Measurements from ENCODE around the gene CPSF4.

CPSF4 gene

DNA sequence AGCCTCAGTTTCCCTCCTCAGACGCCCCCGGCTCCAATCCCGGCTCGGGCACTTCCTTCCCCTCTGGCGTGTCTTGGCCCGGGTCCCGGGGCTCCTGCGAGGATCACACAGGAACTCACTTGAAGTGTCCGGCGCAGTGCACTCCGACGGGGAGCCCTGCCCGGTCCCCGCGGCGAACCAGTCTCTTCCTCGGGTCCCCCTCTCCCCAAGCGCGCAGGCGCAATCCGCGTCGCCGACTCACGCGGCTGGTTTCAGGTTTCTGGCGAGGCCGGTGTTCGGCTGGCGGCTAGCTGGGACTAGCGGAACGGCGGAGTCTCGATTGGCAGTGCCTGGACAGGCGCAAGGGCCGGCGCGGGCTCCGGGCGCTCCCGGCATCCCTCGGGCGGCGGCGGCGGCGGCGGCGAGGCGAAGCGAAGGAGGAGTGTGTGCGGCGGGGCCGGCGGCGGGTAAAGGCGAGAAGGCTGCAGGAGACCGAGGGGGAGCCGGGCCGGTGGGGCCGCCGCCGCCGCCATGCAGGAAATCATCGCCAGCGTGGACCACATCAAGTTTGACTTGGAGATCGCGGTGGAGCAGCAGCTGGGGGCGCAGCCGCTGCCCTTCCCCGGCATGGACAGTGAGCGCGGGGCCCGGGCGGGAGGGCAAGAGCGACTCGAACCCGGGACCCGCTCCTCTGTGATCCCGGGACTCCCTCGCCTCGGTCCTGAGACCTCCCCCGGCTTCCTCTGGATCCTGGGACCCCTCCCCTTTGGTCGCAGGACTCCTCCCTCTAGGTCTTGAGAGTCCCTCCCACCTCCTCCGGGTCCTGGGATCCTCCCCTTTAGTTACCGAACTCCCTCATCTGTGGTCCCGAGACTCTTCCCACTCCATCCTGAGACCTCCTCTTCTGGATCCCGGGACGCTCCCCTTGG, at the start of gene CPSF4, which contains the start of gene PTCD1:
CPSF4 (plus strand) TSS at position 371 of the 908 bp plus-strand sequence; CDS start at position 511, 140 bp downstream.
PTCD1 (minus strand) TSS at position 226 of the 908 bp plus-strand sequence. CDS start 3,556 bp downstream, outside the sequence.
- DNase-seq, result peak; percentile 96

DNA sequence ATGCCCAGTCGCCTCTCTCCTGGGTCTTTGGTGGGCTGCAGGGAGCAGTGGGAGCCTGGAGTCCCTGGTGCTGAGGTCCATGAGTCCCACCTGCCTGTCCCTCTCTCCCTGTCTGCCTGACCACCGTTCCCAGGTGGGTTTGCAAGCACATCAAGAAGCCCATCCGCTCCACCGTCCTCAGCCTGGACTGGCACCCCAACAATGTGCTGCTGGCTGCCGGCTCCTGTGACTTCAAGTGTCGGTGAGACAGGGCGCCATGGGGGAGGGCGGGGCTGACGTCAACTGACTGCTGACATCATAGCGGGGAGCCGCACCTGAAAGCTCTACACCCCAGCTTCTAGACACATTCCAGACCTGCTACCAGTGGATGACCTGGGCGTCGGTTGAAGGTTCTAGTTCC, 49.0 kb upstream of the CPSF4 start:
- DNase-seq, result no peak

DNA sequence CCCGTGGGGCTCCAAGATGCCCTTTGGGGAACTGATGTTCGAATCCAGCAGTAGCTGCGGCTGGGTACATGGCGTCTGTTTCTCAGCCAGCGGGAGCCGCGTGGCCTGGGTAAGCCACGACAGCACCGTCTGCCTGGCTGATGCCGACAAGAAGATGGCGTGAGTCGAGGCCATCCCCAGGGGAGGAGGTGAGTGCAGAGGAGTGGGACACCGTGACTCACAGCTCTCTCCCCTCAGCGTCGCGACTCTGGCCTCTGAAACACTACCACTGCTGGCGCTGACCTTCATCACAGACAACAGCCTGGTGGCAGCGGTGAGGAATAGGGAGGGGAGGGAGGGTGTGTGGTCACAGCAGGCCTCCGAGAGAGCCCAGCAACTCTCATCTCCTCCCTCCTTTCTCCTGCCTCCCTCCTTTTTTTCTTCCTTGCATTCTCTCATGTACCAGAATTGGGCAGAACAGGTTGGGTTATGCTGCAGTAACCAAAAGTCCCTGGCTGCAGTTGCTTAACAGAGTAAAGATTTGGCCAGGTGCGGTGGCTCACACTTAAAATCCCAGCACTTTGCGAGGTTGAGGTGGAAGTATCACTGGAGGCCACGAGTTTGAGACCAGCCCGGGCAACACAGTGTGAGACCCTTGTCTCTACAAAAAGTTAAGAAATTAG, 47.7 kb upstream of the CPSF4 start:
- DNase-seq, result no peak

DNA sequence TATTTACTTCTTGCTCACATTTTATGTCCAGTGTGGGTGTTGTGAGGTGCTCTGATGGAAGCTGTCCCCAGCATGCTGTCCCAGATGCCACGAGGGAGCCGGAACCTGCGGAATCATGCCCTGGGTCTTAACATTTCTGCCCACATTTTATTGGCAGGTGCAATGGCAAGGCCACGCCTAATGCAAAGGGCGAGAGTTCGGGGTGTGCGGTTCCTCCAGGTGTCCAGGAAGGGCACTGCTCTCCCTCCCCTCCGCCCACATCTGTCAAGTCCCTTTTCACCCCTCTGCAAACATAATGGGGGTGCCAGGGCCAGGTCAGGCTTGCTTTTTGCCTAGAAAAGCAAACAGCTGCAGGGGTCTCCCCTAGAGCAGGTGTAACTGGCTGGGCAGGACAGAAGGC, 46.7 kb upstream of the CPSF4 start:
- DNase-seq, result no peak

DNA sequence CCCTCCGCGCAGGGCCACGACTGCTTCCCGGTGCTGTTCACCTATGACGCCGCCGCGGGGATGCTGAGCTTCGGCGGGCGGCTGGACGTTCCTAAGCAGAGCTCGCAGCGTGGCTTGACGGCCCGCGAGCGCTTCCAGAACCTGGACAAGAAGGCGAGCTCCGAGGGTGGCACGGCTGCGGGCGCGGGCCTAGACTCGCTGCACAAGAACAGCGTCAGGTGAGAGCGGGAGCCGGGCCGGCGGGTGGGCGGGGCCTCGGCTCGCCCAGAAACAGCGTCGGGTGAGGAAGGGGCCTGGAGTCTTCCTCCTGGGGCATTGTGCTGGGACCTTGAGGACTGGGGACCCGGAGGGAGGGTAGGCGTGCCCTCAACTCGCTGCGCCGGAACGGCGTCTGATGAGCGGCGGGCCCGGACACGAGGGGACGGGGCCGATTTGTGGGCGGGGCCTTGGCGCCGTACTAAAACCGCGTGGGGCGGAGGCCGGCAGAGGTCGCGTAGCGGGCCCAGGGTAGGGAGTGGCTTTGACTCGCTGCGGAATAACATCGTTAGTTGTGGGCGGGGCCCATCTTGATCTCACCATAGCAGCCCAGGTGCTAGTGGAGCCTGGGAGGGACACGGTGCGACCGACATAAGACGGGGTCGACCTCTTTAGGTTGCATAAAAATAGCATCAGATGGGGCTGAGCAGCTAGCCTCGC, 45.9 kb upstream of the CPSF4 start:
- peak; percentile 93 for DNase-seq

DNA sequence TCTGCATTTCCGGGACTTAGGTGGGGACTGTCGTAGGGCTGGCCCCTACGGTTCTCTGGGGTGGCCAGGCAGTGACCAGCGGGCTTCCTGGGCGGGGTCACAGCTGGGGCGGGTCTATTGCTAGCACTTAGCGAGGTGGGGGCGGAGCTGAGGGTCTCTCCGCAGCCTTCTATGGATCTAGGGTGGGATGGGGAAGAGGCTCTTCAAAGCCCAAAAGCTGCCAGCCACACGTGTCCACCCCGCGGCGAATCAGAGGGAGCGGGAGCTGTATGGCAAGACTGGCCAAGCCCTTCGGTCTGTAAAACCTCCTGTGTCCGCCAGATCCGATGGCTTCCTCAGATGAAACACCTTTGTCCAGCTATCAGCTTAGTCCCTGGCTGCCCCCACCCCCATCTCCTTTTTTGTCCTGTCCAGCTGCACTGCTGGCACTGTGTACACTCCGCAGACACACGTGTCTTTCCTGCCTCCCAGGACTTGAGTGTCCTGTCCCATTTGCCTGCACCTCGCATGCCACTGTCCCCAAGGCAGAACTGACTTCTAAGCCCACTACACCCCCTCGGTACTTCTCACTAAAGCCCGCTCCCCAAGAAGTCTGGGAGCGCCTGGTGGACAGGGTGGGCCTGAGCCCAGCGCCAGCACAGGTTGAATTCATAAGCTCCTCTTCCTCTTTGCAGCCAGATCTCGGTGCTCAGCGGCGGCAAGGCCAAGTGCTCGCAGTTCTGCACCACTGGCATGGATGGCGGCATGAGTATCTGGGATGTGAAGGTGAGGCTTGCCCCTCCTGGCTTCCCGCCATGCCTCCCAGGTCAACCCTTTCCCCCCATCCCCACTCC, 45.2 kb upstream of the CPSF4 start:
- DNase-seq, result no peak

DNA sequence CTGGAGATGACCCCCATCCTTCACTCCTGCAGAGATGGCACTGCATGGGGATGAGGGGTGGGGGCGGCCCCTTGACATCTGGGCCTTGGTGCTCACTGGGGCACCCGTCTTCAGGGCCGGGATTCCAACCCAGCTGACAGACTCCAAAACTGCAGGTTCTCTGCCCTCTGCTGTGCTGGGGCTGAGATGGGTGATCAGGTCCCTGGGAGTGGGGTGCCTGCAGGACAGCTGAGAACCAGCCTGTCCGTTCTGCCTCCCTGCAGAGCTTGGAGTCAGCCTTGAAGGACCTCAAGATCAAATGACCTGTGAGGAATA, 44.6 kb upstream of the CPSF4 start:
- DNase-seq, result no peak

DNA sequence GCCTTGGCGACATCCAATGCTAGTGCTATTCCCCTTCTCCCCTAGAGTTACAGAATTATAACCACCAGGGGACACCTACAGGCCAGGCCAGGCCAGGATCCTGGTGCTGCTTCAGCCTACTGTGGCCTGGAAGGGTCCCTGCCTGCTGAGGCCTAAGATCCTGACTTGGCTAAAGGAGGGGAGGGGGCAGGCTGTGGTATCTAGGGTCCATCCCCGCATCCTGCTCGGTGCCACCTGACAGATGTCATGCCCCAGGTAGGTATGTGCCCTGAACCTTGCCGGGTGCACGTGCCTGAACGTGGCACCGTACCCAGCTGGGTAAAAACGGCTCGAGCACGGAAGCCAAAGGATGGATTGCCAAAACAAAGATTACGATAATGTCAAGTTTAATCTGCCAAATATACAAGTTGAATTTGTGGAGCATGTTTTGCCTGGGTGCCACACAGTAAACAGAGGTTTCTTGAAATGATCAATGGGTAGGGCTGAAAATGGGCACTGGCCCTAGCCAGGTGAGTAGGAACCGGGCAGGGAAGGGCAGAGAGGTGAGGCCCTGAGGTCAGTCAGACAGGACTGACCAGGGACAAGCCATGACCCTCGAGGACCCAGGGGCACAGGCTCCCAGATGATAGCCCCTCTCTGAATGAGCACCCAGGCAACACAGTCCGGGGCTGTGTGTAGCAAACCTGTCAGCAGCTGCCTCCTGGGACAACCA, 43.0 kb upstream of the CPSF4 start:
- DNase-seq, result no peak

DNA sequence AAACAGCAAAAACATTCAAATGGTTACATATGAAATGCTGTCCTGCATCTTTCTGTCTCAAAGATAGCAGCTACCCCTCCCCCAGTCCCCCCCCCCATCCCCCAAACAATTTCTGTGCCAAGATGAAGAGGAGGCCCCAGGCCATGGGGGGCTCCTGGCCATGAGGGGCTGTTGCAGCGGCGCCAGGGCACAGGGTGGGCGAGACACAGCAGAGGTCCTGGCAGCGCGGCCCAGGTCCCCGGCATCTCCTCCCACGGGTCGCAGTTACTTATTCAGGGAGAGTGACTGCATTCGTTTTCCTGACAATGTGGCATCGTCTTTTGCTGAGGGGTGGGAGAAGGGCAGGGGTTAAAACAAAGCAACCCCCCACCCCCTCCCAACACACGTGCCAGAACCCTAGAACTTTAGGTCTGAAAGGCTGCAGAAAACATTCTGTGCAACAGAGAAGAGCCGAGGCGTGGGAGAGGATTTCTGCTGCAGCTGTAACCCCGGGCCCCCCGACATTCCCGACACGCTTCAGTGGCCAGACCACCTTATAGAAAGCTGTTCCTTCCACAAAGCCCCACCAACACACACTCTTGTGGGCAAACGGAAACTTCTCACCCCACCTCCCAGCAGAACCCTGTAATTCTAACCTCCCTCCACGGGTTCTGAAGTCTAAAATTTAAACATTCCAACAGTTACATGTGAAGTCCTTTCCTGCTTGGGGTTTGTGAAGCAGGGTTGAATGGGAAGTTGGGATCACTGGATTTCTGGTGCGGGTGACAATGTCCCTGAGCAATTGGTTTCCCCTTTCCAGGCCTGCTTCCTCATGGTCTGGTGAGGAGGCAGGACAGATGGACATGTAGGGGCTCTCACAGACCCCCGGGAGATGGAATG, 42.1 kb upstream of the CPSF4 start:
- no peak for DNase-seq

DNA sequence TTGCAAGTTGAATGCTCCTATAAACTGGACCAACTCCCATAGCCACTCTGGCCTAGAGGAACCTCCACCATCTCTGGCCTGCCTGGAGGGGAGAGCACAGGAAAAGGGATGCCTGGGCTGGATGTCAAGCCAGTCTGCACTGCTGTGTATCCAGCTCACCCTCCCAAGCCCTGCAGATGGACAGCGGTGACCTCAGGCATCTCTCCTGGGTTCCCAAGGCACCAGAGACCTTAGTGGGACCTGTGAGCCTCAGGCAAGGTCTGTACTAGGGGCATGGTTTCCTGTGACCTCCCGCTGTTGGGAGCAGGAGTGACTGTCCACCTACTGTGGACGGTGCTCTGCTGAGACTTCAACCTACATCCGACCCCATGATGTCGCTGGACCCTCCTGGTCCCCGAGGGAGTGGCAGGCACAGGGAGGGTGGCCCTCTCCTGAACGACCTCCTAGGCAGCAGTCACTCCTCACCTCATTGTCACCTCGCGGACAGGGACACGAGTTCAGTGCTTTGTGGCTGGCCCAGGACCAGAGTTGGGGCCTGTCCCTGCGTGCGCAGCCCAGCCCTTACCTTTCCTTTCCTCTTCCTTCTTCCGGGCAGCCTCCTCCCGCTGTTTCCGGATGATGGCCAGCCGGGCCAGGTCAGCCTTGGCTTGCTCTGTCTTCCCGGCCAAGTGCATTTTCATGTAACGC, 41.3 kb upstream of the CPSF4 start:
- DNase-seq, result no peak

DNA sequence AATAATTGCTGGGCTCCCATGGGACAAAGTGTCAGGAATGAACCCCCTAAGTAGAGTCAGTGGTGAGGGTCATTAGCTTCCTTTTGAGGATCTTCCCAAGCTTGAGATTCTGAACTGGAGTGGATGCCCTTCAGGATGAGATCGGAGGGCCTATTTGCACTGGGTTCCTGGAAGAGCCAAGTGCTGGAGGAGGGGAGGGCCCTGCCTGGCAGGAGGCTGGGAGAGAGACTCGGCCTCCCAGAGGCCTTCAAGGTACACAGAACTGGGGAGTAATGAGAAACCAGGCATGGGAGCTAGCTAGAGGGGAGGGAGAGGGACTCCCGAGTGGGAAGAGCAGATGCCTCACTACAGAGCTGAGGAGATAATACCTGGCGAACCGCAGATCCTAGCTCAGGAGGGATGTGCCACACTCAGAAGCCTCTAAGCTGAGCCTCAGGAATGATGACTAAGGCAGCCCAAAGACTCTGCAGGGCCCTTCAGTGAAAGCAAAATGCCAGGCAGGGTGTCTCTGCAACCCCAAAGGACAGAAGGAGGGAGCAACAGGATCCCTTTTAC, 39.8 kb upstream of the CPSF4 start:
- DNase-seq, result no peak

DNA sequence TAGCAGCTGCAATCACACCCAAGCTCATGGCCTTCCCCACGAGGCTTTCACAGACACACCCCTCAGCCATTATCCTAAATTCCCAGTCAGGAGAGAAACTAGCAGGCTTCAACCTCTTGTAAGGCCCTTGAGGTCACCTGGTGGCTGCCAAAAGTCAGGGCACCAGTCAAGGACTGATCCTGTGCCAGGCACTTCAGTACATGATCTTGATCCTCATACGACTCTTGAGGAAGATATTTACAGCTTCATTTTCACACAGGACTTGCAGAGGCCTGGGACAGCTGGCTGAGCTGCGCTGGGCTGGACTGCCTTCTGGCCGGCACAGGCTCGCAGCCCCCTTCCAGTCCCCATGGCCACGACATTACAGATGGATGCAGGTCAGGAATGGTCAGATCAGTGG, 39.1 kb upstream of the CPSF4 start:
- DNase-seq, result no peak

DNA sequence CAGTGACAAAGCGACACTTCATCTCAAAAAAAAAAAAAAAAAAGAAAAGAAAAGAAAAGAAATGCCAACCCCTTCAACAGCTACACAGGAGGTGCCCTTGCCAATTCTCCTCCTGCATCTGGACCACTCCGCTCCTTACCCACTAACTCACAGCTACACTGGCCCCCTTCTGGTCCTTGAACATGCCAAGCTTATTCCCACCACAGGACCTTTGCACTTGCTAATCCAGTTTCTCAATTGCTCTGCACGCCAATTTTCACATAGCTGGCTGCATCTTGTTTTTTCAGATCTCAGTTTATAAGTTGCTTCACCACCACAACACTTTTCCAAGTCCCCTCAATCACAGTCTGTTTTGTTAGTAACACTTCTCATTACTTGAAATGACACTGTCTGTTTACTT, 35.9 kb upstream of the CPSF4 start:
- no peak for DNase-seq

DNA sequence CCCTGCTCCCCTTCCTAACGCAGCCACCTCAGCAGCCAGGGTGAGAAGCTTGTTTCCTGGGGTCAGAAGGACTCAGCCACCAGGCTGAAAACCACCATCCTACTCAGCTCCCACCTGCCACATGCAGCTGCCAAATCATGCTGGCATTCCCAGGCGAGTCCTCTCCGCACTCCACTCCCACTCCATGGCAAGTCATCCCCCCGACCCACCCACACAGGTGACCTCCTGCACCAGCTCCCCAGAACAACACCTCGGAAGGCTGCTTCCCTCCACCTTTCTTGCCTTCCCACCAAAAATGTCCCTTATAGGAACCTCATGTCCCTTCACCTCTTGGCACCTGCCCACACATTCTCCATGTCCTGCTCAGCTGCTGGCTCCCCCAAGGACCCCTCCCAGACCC, 35.0 kb upstream of the CPSF4 start:
- DNase-seq, result no peak

DNA sequence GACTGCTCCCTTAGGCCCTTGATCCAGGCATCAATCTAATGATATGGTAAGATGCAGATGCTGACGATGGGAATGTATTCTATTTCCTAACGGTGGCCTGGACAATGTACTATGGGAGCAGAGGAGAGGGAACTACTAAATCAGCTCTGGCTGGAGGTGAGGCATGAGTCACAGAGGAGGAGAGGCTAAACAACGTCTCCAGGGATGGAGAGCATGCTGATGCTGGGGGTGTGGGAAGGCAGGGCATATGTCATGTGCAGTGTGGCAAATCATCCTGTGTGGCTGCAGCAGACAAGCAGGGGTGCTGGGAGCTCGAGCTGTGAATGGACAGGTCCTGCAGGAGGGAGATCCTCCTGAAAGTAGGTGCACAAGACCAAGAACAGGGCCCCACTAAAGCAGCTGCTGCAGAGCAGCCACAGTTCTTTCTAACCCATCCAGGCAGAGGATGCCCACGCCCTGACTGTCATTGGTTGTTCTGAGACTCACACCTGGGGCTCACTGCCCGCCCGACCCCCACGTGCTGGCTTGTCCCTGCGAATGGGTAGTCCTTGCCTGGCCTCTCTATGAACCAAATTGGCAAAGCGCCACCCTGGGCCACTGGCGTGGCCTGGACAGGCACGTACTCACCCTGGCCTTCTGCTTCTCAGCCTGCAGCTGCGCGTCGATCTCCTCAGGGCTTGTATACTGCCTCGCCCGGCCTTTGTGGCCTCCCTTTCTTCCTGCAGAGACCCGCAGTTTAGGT, 34.3 kb upstream of the CPSF4 start:
- DNase-seq, result no peak

DNA sequence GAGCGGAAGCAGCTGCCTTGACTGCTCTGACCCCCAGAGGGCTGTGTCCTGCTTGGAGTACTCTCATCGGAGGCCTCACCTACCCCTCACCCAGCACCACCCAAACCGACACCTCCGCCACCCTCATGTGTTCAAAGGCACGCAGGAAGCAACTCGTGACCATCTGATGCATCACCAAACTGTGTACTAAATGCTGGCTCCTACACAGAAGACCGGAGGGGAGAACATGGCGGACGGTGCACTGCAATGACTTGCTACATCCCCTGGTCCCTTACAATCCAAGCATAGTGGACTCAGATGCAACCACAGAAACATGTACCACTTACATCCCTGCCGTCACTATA, 33.8 kb upstream of the CPSF4 start:
- no peak for DNase-seq

DNA sequence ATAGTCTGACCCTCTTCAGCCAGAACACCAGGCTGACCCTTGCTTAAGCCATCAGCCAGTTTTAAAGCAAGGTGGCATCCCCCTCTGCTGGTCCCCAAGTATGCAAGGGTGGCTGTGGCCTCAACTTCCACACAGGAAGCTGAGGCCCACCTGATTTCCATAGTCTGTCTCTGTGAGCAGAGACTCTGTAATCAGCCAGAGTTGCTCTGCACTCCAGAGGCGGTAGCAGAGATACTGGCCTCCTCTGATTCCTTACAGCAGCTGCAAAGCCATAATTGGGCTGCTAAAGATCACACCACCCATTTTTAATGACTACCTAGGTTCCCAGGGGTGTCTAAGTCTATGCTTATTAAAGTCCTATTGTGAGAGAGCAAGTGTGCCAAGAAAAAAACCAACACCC, 32.2 kb upstream of the CPSF4 start:
- DNase-seq, result no peak

DNA sequence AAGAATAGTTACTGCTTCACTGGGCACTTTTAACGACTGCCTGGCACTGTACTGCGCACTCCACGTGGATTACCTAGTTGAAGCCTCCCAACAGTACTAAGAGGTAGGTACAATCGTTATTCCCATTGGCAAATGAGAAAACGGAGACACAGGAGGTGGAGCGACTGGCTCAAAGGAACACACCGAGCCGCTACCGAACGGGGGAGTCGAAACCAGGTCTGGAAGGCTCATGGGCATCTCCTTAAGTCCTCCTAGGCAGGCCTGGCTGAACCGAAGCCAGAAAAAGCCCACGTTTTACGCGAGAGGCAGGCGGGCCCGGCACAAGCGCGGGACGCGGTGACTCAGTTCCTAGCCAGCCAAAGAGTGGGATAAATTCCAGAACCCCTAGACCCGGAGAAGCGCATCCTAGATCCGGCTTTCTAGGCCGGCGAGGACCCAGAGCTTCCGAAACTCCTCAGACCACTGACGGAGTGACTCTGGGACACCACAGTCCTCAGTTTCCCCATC, 30.8 kb upstream of the CPSF4 start:
- DNase-seq, result peak; percentile 80
